K562 (cell line): ENCODE measurements around the gene NME9. TPM values are rescaled to one million over a fixed set of nuclear protein-coding genes. Genes with fewer than 3 reads are reported as not detected.

Experiments
- ATAC-seq: fragments of 200-7000 bp; cut with Tn5 transposase; 3 replicates; pipeline ENCODE4 v1.9.1; 2020; ENCODE audit warnings: moderate library complexity
- BruUV-seq: library from RNA; stranded (reverse); fragments of 400-500 nt; replicated peaks from 2 replicates; lab custom pipeline; 2021; lab: Mats Ljungman, UMichigan
- CTCF ChIA-PET: fragments of 300-600 bp; formaldehyde crosslinking; extraction: SDS; loops from one replicate; lab custom pipeline; 2021; ENCODE audit warnings: low intra/inter-chr PET ratio; lab: Yijun Ruan, JAX
- POLR2A ChIA-PET: fragments of 300-600, 350-650 bp; sonication (Branson Sonifier 250); formaldehyde crosslinking; extraction: SDS; loops from one replicate; lab custom pipeline; 2021; ENCODE audit warnings: antibody characterized with exemption, inconsistent platforms; lab: Yijun Ruan, JAX
- DNase-seq, 4 experiments: peaks; one replicate each; pipeline versions ENCODE4 v3.0.0 to v3.0.0-alpha.2; 2011 to 2018; ENCODE audit warnings: low spot score in 3 of 4, mixed read lengths in 3 of 4; ENCODE audit errors: extremely low read depth in 1 of 4
- FAIRE-seq: peaks from 2 replicates; lab custom pipeline; 2011; peaks lifted over from hg19 to GRCh38; lab: Jason Lieb, UNC
- H2AFZ ChIP-seq: 2 replicates; pipeline ENCODE4 v1.6.0; 2011; ENCODE audit warnings: low read depth, low read length, control low read depth, inconsistent platforms
- H3K27ac ChIP-seq: fragments of 200-600 bp; 3 replicates; pipeline ENCODE4 v1.8.0; 2011; ENCODE audit warnings: low read depth, mild to moderate bottlenecking, control low read depth, inconsistent platforms, low read length, moderate library complexity, mixed read lengths; ENCODE audit errors: extremely low read depth
- H3K27me3 ChIP-seq, 2 experiments: fragments of 300-600 bp in 1 of 2; 2 replicates in 1 of 2; 3 replicates in 1 of 2; pipeline versions ENCODE4 v1.6.0 to v1.8.0; 2011; ENCODE audit warnings: inconsistent platforms in 2 of 2, low read length in 2 of 2, mild to moderate bottlenecking in 1 of 2, mixed read lengths in 1 of 2, moderate library complexity in 1 of 2; ENCODE audit not compliant: control insufficient read depth in 2 of 2, insufficient read depth in 2 of 2
- H3K36me3 ChIP-seq: fragments of 300-600 bp; 3 replicates; pipeline ENCODE4 v1.8.0; 2011; ENCODE audit warnings: mild to moderate bottlenecking, low read length, inconsistent platforms; ENCODE audit not compliant: control insufficient read depth, insufficient read depth
- H3K4me1 ChIP-seq, 2 experiments: fragments of 200-600 bp in 1 of 2; replicated peaks in 1 of 2; 2 replicates in 1 of 2; 3 replicates in 1 of 2; pipeline versions ENCODE4 v1.5.1 to v1.8.0; 2011; ENCODE audit warnings: inconsistent platforms in 2 of 2, low read length in 2 of 2, mild to moderate bottlenecking in 1 of 2, mixed read lengths in 1 of 2, moderate library complexity in 1 of 2; ENCODE audit not compliant: control insufficient read depth in 2 of 2, insufficient read depth in 2 of 2
- H3K4me2 ChIP-seq: 2 replicates; pipeline ENCODE4 v1.6.1; 2011; ENCODE audit warnings: low read length, control low read depth, inconsistent platforms, mixed read lengths; ENCODE audit not compliant: insufficient read depth
- H3K4me3 ChIP-seq: fragments of 200-600 bp; sonication (generic), shearing (Covaris generic); 2 replicates; pipeline ENCODE4 v1.5.1; 2016; ENCODE audit warnings: control low read depth, inconsistent platforms
- H3K79me2 ChIP-seq: fragments of 200-600 bp; 3 replicates; pipeline ENCODE4 v1.8.0; 2011; ENCODE audit warnings: low read length, inconsistent platforms; ENCODE audit not compliant: control insufficient read depth, insufficient read depth
- H3K9ac ChIP-seq, 2 experiments: 2 replicates each; pipeline versions ENCODE4 v1.6.0 to v1.6.1; 2011; ENCODE audit warnings: low read depth in 2 of 2, low read length in 2 of 2, control low read depth in 1 of 2, inconsistent platforms in 1 of 2, mild to moderate bottlenecking in 1 of 2, mixed read lengths in 1 of 2; ENCODE audit not compliant: insufficient read depth in 1 of 2
- H3K9me1 ChIP-seq: one replicate; pipeline ENCODE4 v1.6.0; 2011; ENCODE audit warnings: inconsistent platforms, mild to moderate bottlenecking, low read length, moderate library complexity; ENCODE audit not compliant: control insufficient read depth, insufficient read depth
- H3K9me3 ChIP-seq: replicated peaks from 2 replicates; pipeline ENCODE4 v1.5.1; 2011; ENCODE audit warnings: low read depth, low read length, inconsistent platforms; ENCODE audit not compliant: control insufficient read depth, insufficient read depth
- H4K20me1 ChIP-seq: replicated peaks from 2 replicates; pipeline ENCODE4 v1.6.1; 2011; ENCODE audit warnings: low read length, inconsistent platforms, mixed read lengths; ENCODE audit not compliant: control insufficient read depth, insufficient read depth
- FOXJ2 ChIP-seq: fragments of 200-800 bp; sonication (Bioruptor generic); IDR thresholded peaks from 2 replicates; pipeline ENCODE4 v1.6.1; 2016; ENCODE audit warnings: missing genetic modification characterization, missing compliant biosample characterization
- MAZ ChIP-seq, 2 experiments: fragments of 450-650 bp in 1 of 2; sonication (generic) in 1 of 2; formaldehyde crosslinking; IDR thresholded peaks in 1 of 2; conservative IDR thresholded peaks in 1 of 2; 2 replicates each; pipeline versions ENCODE4 v1.4.0 to v1.5.0; 2020; ENCODE audit warnings: mild to moderate bottlenecking in 1 of 2, missing genetic modification reagents in 1 of 2
- RBM22 ChIP-seq: fragments of 200-400 bp; formaldehyde crosslinking; IDR thresholded peaks from 2 replicates; pipeline ENCODE4 v1.6.1; 2018; ENCODE audit warnings: low read length, low read depth; ENCODE audit not compliant: poor library complexity, severe bottlenecking
- WGBS: fragments of 100-300 bp; shearing (Covaris generic); methylation state at CpG from one replicate; pipeline ENCODE4 v1.1.6; 2016; ENCODE audit warnings: low coverage, mixed read lengths; ENCODE audit not compliant: insufficient coverage; ENCODE audit errors: missing lambda C conversion rate; 5-methylcytosine and 5-hydroxymethylcytosine counted together
- in situ Hi-C: fragments of 300-500 bp; cut with MboI; formaldehyde crosslinking; loops from 4 replicates; pipeline ENCODE4 v1.15.0; 2018; ENCODE audit warnings: inconsistent platforms, mixed read lengths
- intact Hi-C: fragments of 100-400 bp; cut with micrococcal nuclease; formaldehyde crosslinking; loops from 2 replicates; pipeline ENCODE4 v1.14.2; 2022
- polyA plus RNA-seq, 8 experiments: library from polyadenylated mRNA; depleted of rRNA in 4 of 8; stranded (reverse) in 5 of 8; unstranded in 3 of 8; fragments of >200 nt; fragmentation: Nextera tagmentation in 2 of 8; fragmentation: Illumina TruSeq in 1 of 8; extraction: Ambion mirVana in 2 of 8; extraction: Trizol in 1 of 8; gene quantifications; 2 replicates each; pipeline versions ENCODE4 v1.2.1 to v1.2.3, GENCODE V29; 2011 to 2014; ENCODE audit warnings: inconsistent platforms in 1 of 8, missing spikeins in 1 of 8
- total RNA-seq, 7 experiments: library from RNA; depleted of rRNA in 6 of 7; stranded (reverse); fragments of >200 nt in 6 of 7; fragmentation: Illumina TruSeq in 2 of 7; extraction: Trizol in 2 of 7; gene quantifications; 2 replicates each; pipeline versions ENCODE4 v1.2.1 to v1.2.3, GENCODE V29; 2011 to 2021; ENCODE audit warnings: low replicate concordance in 1 of 7
- TF ChIP-seq, protein P1 (sequence below), 2 experiments: IDR thresholded peaks; 2 replicates each; pipeline ENCODE4 v1.6.1; 2012; ENCODE audit warnings: improper control_type of control experiment in 2 of 2, low read depth in 2 of 2, low read length in 2 of 2, borderline replicate concordance in 1 of 2
- TF ChIP-seq, protein P2 (sequence below), 3 experiments: IDR thresholded peaks in 2 of 3; conservative IDR thresholded peaks in 1 of 3; 2 replicates each; pipeline ENCODE4 v1.5.1; 2011 to 2012; ENCODE audit warnings: low read length in 3 of 3, mild to moderate bottlenecking in 3 of 3, control low read depth in 2 of 3, improper control_type of control experiment in 1 of 3, inconsistent platforms in 1 of 3, low read depth in 1 of 3, mixed read lengths in 1 of 3, moderate library complexity in 1 of 3; ENCODE audit not compliant: insufficient read depth in 2 of 3
- TF ChIP-seq, protein P3 (sequence below): fragments of 450-650 bp; IDR thresholded peaks from 2 replicates; pipeline ENCODE4 v1.6.1; 2014; ENCODE audit warnings: low read depth, mild to moderate bottlenecking, moderate library complexity, borderline replicate concordance
- TF ChIP-seq, protein P4 (sequence below): IDR thresholded peaks from 2 replicates; pipeline ENCODE4 v1.6.1; 2016; ENCODE audit warnings: missing genetic modification characterization, missing compliant biosample characterization
- TF ChIP-seq, protein P5 (sequence below), 2 experiments: IDR thresholded peaks; 2 replicates each; pipeline ENCODE4 v1.6.1; 2011; ENCODE audit warnings: borderline replicate concordance in 1 of 2, control low read depth in 1 of 2, low read depth in 1 of 2, low read length in 1 of 2, mild to moderate bottlenecking in 1 of 2, mixed read lengths in 1 of 2, moderate library complexity in 1 of 2; ENCODE audit not compliant: insufficient read depth in 1 of 2, insufficient read length in 1 of 2, poor library complexity in 1 of 2, severe bottlenecking in 1 of 2; ENCODE audit errors: extremely low read depth in 1 of 2

Gene NME9
- total and polyA plus RNA-seq, 9 of the 15 experiments (the other 6 are each of a cell fraction or from before 2014, with no cell fraction given), result 0.05 to 0.15 (median 0.13) TPM; not detected in 6

DNA sequence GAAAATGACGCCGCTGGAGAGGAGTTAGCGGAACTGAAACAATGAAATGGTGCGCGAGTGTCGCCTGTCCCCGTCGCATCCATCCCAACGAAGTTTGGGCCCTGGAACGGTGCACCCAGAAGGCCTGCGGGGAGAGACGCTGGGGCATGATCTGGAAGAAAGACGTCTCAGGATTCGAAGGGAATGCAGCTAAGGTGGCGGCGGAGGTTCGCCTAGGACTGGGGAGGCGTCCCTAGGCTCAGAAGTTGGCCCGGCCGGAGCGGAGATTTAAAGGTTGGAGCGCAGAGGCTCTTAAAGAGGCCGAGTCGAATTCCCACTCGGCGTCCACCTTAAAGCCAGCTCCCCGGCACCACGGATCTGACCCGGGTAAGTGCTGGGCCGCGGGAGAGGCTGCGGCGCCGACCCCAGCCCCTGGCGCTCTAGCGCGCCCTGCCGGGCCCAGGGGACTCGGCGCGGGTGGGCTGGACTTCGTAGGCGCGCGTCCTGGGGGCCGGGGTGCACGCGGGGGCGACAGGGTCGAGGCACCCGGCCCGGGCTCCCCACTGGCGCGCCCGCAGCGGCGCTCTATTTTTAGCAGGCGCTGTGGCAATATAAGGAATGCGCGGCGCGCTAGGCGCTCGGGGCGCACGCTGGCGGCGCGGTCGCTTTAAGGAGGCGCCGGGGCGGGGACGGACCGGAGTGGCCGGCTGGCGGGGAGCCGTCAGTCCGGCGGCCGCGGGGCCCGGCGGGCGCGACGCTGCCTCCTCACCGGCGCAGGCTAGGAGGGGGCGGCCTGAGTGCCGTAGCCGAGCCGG lies 18.5 kb upstream of the NME9 start, which contains the start of gene MRAS:
Gene MRAS (plus strand): TSS at position 620 of the 794 bp plus-strand sequence. CDS start 24,305 bp downstream, outside the sequence.
- Histone ChIP-seq H3K4me2 (peak within 1 kb of the TSS; percentile 76), H3K79me2 (no peaks in the 10 kb centered on the region), H3K9me1 (no peaks in the 10 kb centered on the region), H3K9me3 (no peaks in the 10 kb centered on the region), H2AFZ (peak within 1 kb of the TSS; percentile 86), H3K9ac (peak within 1 kb of the TSS; percentile 39 to 91; a peak in 3 of 4 replicates), H3K36me3 (no peaks in the 10 kb centered on the region), H3K27ac (peak within 1 kb of the TSS; percentile 41; the same call in 2 of the 3 replicates), H3K27me3 (no peaks in the 10 kb centered on the region), H3K4me1 (peaks cover 7 to 12% of the 10 kb centered on the region in 2 experiments; a peak in 3 of 5 replicates), H4K20me1 (no peaks in the 10 kb centered on the region), H3K4me3 (peak within 1 kb of the TSS; percentile 55)
- 6% methylated on average over 34 of the region's 93 CpGs for WGBS
- ATAC-seq (peak; percentile 89), DNase-seq (peak; percentile 60 to 73 (median 70)), FAIRE-seq (no peak)
- CTCF ChIA-PET, result interaction anchor here (0.7 to 0.9 kb wide), 2 partner anchors 16 to 167 kb away, joined by 4 read pairs; no protein-coding TSS in a partner anchor
- POLR2A ChIA-PET, result interaction anchor here (0.5 to 0.7 kb wide), 2 partner anchors 12 to 266 kb away, joined by 3 read pairs; no protein-coding TSS in a partner anchor
- in situ Hi-C loops, result no loop called here
- intact Hi-C loops, result loop anchor here (5.0 kb wide), 1 partner anchor 166 kb away; no protein-coding TSS in a partner anchor
- BruUV-seq, result no TSS peak
- TF ChIP-seq, protein P1, sequence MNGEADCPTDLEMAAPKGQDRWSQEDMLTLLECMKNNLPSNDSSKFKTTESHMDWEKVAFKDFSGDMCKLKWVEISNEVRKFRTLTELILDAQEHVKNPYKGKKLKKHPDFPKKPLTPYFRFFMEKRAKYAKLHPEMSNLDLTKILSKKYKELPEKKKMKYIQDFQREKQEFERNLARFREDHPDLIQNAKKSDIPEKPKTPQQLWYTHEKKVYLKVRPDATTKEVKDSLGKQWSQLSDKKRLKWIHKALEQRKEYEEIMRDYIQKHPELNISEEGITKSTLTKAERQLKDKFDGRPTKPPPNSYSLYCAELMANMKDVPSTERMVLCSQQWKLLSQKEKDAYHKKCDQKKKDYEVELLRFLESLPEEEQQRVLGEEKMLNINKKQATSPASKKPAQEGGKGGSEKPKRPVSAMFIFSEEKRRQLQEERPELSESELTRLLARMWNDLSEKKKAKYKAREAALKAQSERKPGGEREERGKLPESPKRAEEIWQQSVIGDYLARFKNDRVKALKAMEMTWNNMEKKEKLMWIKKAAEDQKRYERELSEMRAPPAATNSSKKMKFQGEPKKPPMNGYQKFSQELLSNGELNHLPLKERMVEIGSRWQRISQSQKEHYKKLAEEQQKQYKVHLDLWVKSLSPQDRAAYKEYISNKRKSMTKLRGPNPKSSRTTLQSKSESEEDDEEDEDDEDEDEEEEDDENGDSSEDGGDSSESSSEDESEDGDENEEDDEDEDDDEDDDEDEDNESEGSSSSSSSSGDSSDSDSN (IDR thresholded peaks at IDR 0.05; ENCODE audit: borderline replicate concordance in 1 of 2, low read depth in 2 of 2, low read length in 2 of 2), result peak in 1 of 2 experiments; percentile 48; a peak in 1 of 4 replicates
- TF ChIP-seq, protein P2, sequence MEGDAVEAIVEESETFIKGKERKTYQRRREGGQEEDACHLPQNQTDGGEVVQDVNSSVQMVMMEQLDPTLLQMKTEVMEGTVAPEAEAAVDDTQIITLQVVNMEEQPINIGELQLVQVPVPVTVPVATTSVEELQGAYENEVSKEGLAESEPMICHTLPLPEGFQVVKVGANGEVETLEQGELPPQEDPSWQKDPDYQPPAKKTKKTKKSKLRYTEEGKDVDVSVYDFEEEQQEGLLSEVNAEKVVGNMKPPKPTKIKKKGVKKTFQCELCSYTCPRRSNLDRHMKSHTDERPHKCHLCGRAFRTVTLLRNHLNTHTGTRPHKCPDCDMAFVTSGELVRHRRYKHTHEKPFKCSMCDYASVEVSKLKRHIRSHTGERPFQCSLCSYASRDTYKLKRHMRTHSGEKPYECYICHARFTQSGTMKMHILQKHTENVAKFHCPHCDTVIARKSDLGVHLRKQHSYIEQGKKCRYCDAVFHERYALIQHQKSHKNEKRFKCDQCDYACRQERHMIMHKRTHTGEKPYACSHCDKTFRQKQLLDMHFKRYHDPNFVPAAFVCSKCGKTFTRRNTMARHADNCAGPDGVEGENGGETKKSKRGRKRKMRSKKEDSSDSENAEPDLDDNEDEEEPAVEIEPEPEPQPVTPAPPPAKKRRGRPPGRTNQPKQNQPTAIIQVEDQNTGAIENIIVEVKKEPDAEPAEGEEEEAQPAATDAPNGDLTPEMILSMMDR (IDR thresholded peaks at IDR 0.05 in 2 of 3, conservative IDR thresholded peaks at IDR 0.05 in 1 of 3; ENCODE audit: insufficient read depth in 2 of 3, low read depth in 1 of 3, low read length in 3 of 3), result peak; percentile 40 to 61 (median 40); a peak in 5 of 6 replicates
- TF ChIP-seq, protein P3, sequence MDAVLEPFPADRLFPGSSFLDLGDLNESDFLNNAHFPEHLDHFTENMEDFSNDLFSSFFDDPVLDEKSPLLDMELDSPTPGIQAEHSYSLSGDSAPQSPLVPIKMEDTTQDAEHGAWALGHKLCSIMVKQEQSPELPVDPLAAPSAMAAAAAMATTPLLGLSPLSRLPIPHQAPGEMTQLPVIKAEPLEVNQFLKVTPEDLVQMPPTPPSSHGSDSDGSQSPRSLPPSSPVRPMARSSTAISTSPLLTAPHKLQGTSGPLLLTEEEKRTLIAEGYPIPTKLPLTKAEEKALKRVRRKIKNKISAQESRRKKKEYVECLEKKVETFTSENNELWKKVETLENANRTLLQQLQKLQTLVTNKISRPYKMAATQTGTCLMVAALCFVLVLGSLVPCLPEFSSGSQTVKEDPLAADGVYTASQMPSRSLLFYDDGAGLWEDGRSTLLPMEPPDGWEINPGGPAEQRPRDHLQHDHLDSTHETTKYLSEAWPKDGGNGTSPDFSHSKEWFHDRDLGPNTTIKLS, result no peak
- TF ChIP-seq, protein P4, sequence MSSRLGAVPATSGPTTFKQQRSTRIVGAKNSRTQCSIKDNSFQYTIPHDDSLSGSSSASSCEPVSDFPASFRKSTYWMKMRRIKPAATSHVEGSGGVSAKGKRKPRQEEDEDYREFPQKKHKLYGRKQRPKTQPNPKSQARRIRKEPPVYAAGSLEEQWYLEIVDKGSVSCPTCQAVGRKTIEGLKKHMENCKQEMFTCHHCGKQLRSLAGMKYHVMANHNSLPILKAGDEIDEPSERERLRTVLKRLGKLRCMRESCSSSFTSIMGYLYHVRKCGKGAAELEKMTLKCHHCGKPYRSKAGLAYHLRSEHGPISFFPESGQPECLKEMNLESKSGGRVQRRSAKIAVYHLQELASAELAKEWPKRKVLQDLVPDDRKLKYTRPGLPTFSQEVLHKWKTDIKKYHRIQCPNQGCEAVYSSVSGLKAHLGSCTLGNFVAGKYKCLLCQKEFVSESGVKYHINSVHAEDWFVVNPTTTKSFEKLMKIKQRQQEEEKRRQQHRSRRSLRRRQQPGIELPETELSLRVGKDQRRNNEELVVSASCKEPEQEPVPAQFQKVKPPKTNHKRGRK (tag), result no peak
- TF ChIP-seq, protein P5, sequence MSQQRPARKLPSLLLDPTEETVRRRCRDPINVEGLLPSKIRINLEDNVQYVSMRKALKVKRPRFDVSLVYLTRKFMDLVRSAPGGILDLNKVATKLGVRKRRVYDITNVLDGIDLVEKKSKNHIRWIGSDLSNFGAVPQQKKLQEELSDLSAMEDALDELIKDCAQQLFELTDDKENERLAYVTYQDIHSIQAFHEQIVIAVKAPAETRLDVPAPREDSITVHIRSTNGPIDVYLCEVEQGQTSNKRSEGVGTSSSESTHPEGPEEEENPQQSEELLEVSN (IDR thresholded peaks at IDR 0.05; ENCODE audit: borderline replicate concordance in 1 of 2, extremely low read depth in 1 of 2, insufficient read depth in 1 of 2, insufficient read length in 1 of 2, low read depth in 1 of 2, low read length in 1 of 2, poor library complexity in 1 of 2, severe bottlenecking in 1 of 2), result peak in 1 of 2 experiments; percentile 81
- TF ChIP-seq FOXJ2 (tag) (no peak), RBM22 (no peak), MAZ (CRISPR knock-in tag; conservative IDR thresholded peaks at IDR 0.05 in 1 of 2, IDR thresholded peaks at IDR 0.05 in 1 of 2) (peak; percentile 54 to 72; a peak in 3 of 4 replicates)
